RWPE1 (cell line): ENCODE measurements around the gene CEACAM8.

Experiments
- CTCF ChIA-PET: fragments of 350-600 bp; sonication (Branson Sonifier 250); formaldehyde crosslinking; extraction: SDS; loops from one replicate; lab custom pipeline; 2021; lab: Yijun Ruan, JAX
- POLR2A ChIA-PET: fragments of 400-600 bp; formaldehyde crosslinking; extraction: SDS; loops from one replicate; lab custom pipeline; 2020; ENCODE audit warnings: antibody characterized with exemption; ENCODE audit not compliant: low non-redundant PET; lab: Yijun Ruan, JAX
- DNase-seq: peaks from one replicate; pipeline ENCODE4 v3.0.0; 2012; ENCODE audit warnings: low spot score
- H3K27ac ChIP-seq: fragments of 450-650 bp; 2 replicates; pipeline ENCODE4 v1.5.1; 2017
- CTCF ChIP-seq: fragments of 450-650 bp; conservative IDR thresholded peaks from 2 replicates; pipeline ENCODE4 v1.5.1; 2017; ENCODE audit warnings: low read depth, mild to moderate bottlenecking

Gene CEACAM8

GRCh38 chr19:42596391-42597072 lies 1.8 kb upstream of the CEACAM8 start:
- ChIA-PET POLR2A (no interaction called here), CTCF (interaction anchor here (0.5 to 2.0 kb wide), 17 partner anchors 9 to 1970 kb away, joined by 3 to 12 read pairs (median 3); partner anchors contain the start of gene CXCL17)
- no peak overlapping the region for H3K27ac ChIP-seq
- no peak for DNase-seq
- TF ChIP-seq CTCF: peak; percentile 95

GRCh38 chr19:42595550-42596172 lies 937 bp upstream of the CEACAM8 start:
- H3K27ac ChIP-seq: no peak overlapping the region
- TF ChIP-seq CTCF: no peak
- POLR2A ChIA-PET: no interaction called here
- CTCF ChIA-PET: interaction anchor here (0.5 to 2.0 kb wide), 11 partner anchors 8 to 195 kb away, joined by 3 to 12 read pairs (median 4); partner anchors contain the start of gene CXCL17
- no peak for DNase-seq

- POLR2A ChIA-PET: no interaction called here
- no peak overlapping the region for H3K27ac ChIP-seq
- TF ChIP-seq CTCF: no peak
- CTCF ChIA-PET: no interaction called here
- no peak for DNase-seq
Observed at GRCh38 chr19:42589792-42590191, 4.9 kb downstream of the CEACAM8 start.

GRCh38 chr19:42584466-42584865 lies 10.3 kb downstream of the CEACAM8 start:
- ChIA-PET POLR2A (no interaction called here), CTCF (interaction anchor here (0.5 to 1.1 kb wide), 3 partner anchors 12 to 22 kb away, joined by 3 to 4 read pairs (median 3); no protein-coding TSS in a partner anchor)
- DNase-seq: no peak

GRCh38 chr19:42577016-42577415 lies 17.7 kb downstream of the CEACAM8 start:
- POLR2A ChIA-PET: no interaction called here
- no peak for TF ChIP-seq CTCF
- H3K27ac ChIP-seq: no peak overlapping the region
- no peak for DNase-seq
- CTCF ChIA-PET: no interaction called here

More at GRCh38 chr19:42584466-42584865, 10.3 kb downstream of the CEACAM8 start:
- no peak overlapping the region for H3K27ac ChIP-seq
- no peak for TF ChIP-seq CTCF

- CTCF ChIA-PET: no interaction called here
Observed at GRCh38 chr19:42576241-42576640, 18.5 kb downstream of the CEACAM8 start.

More at GRCh38 chr19:42576241-42576640, 18.5 kb downstream of the CEACAM8 start:
- no peak for DNase-seq
- no peak for TF ChIP-seq CTCF
- H3K27ac ChIP-seq: no peak overlapping the region
- POLR2A ChIA-PET: no interaction called here
